Prostate gland (tissue), 2 donors: ENCODE measurements around the gene COL16A1. TPM values are rescaled to one million over a fixed set of nuclear protein-coding genes. Genes with fewer than 3 reads are reported as not detected.
A peak's percentile ranks its signal among the peaks of the same experiment; 100 is the strongest.

Experiments used
- DNase-seq: peaks from one replicate; pipeline ENCODE4 v3.0.0-alpha.2; 2019; ENCODE audit warnings: low spot score
- H3K27ac ChIP-seq, 2 donors: fragments of 200-600 bp; sonication (generic); 2 replicates each; pipeline ENCODE4 v1.5.1; 2017 to 2019
- H3K27me3 ChIP-seq: fragments of 200-600 bp; sonication (generic); replicated peaks from 2 replicates; pipeline ENCODE4 v1.5.1; 2019; ENCODE audit not compliant: insufficient read depth
- H3K36me3 ChIP-seq, 2 donors: fragments of 200-600 bp; sonication (generic); 1 replicate in 1 of 2; 2 replicates in 1 of 2; pipeline versions ENCODE4 v1.5.1 to v1.8.1; 2017 to 2019
- H3K4me1 ChIP-seq: fragments of 200-600 bp; sonication (generic); replicated peaks from 2 replicates; pipeline ENCODE4 v1.5.1; 2019
- H3K4me3 ChIP-seq, 2 donors: fragments of 200-600 bp; sonication (generic); 2 replicates each; pipeline ENCODE4 v1.5.1; 2017 to 2019
- H3K9me3 ChIP-seq: fragments of 200-600 bp; sonication (generic); 2 replicates; pipeline ENCODE4 v1.5.1; 2017
- CTCF ChIP-seq, 4 experiments: fragments of 200-600 bp in 2 of 4; fragments of 450-650 bp in 2 of 4; sonication (generic) in 2 of 4; IDR thresholded peaks; 1 replicate in 3 of 4; 2 replicates in 1 of 4; pipeline ENCODE4 v1.5.1; 2016 to 2019; ENCODE audit warnings: antibody characterized with exemption in 4 of 4, mild to moderate bottlenecking in 2 of 4, moderate library complexity in 2 of 4
- POLR2A ChIP-seq: fragments of 450-650 bp; IDR thresholded peaks from one replicate; pipeline ENCODE4 v1.6.1; 2016; ENCODE audit warnings: antibody characterized with exemption, mild to moderate bottlenecking
- POLR2AphosphoS5 ChIP-seq: sonication (generic); formaldehyde crosslinking; IDR thresholded peaks from one replicate; pipeline ENCODE4 v1.6.1; 2017; ENCODE audit warnings: antibody characterized with exemption
- WGBS: methylation state at CpG from one replicate; pipeline ENCODE4 v1.1.5; 2018; 5-methylcytosine and 5-hydroxymethylcytosine counted together
- intact Hi-C: fragments of 100-400 bp; cut with DNase I; formaldehyde crosslinking; loops from one replicate; pipeline ENCODE4 v1.14.2; 2022
- total RNA-seq, 2 donors: library from RNA; depleted of rRNA; stranded (reverse); fragments of >200 nt; gene quantifications; one replicate each; pipeline ENCODE4 v1.1.0, GENCODE V29; 2016

The COL16A1 gene
- total RNA-seq, 2 donors from 2014 or later, result 45.3 to 89.4 TPM

- 76% methylated on average over 14 of the region's 15 CpGs for WGBS
- Histone ChIP-seq H3K36me3 (no peaks in the 10 kb centered on the region), H3K4me1 (peaks cover 10% of the 10 kb centered on the region), H3K9me3 (no peaks in the 10 kb centered on the region), H3K27me3 (no peaks in the 10 kb centered on the region), H3K27ac (no peak overlapping the region), H3K4me3 (no peak overlapping the region)
- DNase-seq, result no peak
- no peak for TF ChIP-seq CTCF (IDR thresholded peaks at IDR 0.05)
- no peak for TF ChIP-seq POLR2AphosphoS5
- no peak for TF ChIP-seq POLR2A
- intact Hi-C loops, result no loop called here
Observed at GRCh38 chr1:31706384-31707058, 2.7 kb upstream of the COL16A1 start.

- Histone ChIP-seq H3K4me1 (peaks cover 16% of the 10 kb centered on the region), H3K27me3 (no peaks in the 10 kb centered on the region), H3K4me3 (no peak overlapping the region), H3K27ac (peak overlapping the region; percentile 73 to 84), H3K36me3 (no peaks in the 10 kb centered on the region), H3K9me3 (no peaks in the 10 kb centered on the region)
- intact Hi-C loops, result loop anchor here (2.0 kb wide), 1 partner anchor 40 kb away; no protein-coding TSS in a partner anchor
- WGBS, result 18% methylated on average over 23 of the region's 23 CpGs
- TF ChIP-seq POLR2AphosphoS5 (no peak), CTCF (IDR thresholded peaks at IDR 0.05) (peak in 2 of 4 experiments; percentile 33 to 37)
- DNase-seq, result peak; percentile 19
Observed at GRCh38 chr1:31705080-31705866, 1.5 kb upstream of the COL16A1 start.

- 9% methylated on average over 19 of the region's 19 CpGs for WGBS
Observed at GRCh38 chr1:31704271-31705079, 658 bp upstream of the COL16A1 start.

GRCh38 chr1:31702836-31703404 lies 897 bp downstream of the COL16A1 start:
- WGBS, result 49% methylated on average over 8 of the region's 8 CpGs
- Histone ChIP-seq H3K36me3 (no peaks in the 10 kb centered on the region), H3K4me3 (peak overlapping the region; percentile 31 to 33), H3K9me3 (no peaks in the 10 kb centered on the region), H3K27me3 (no peaks in the 10 kb centered on the region), H3K27ac (peak overlapping the region; percentile 73 to 84), H3K4me1 (peaks cover 17% of the 10 kb centered on the region)
- TF ChIP-seq CTCF (IDR thresholded peaks at IDR 0.05), result no peak
- TF ChIP-seq POLR2AphosphoS5, result no peak
- no peak for TF ChIP-seq POLR2A
- no peak for DNase-seq
- intact Hi-C loops, result no loop called here

More at GRCh38 chr1:31704271-31705079, 658 bp upstream of the COL16A1 start:
- Histone ChIP-seq H3K27me3 (no peaks in the 10 kb centered on the region), H3K36me3 (no peaks in the 10 kb centered on the region), H3K27ac (peak overlapping the region; percentile 73 to 84), H3K4me1 (peaks cover 17% of the 10 kb centered on the region), H3K4me3 (peak overlapping the region; percentile 31 to 33), H3K9me3 (no peaks in the 10 kb centered on the region)
- DNase-seq, result peak; percentile 72
- intact Hi-C loops, result loop anchor here (2.0 kb wide), 1 partner anchor 40 kb away; no protein-coding TSS in a partner anchor
- TF ChIP-seq CTCF (IDR thresholded peaks at IDR 0.05), result no peak
- TF ChIP-seq POLR2AphosphoS5, result peak; percentile 86
- no peak for TF ChIP-seq POLR2A
